Metanephros (tissue), 2 donors: Measurements from ENCODE around the gene HOXD3. TPM values are rescaled to one million over a fixed set of nuclear protein-coding genes. Genes with fewer than 3 reads are reported as not detected.

ENCODE experiments used
- small RNA-seq: library from RNA; depleted of rRNA; stranded (forward); fragments of <200 nt; gene quantifications from one replicate; pipeline ENCODE3, GENCODE V24; 2014; ENCODE audit warnings: low replicate concordance
- total RNA-seq: library from RNA; depleted of rRNA; stranded (reverse); fragments of >200 nt; gene quantifications from one replicate; pipeline ENCODE4 v1.2.3, GENCODE V29; 2014

The HOXD3 gene
- 74.7 TPM for total RNA-seq

DNA sequence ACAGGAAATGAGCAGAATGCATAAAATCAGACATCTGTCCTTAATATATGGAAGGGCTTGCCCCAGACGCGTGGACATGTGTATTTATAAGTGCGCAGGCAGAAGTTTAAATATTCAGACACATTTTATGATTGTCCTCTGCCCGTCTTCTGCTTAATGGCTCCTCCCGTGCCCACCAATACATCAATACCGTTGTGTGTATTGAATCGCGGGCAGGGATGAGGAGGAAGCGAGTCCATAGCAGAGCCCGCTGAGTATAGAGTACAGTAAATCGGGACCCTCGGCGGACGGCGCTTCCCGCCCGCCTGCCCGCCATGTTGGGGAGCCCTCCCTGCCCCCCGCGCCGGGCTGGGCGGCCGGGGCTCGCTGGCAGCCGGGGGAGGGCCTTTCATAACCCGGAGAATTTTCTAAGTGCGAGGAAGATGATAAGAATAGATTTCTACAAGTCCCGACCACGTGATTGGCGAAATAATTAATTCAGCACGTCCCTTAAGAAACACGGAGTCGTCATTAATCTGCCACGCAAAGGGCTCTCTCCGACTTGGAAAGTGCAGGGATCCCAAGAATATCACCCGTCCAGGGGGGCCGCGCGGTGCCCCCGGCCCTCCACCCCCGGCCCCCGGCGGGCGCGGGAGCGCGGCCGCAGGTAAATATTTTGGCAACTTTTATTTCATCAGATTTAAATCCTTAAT lies at the start of gene HOXD3:
Gene HOXD3 (plus strand): TSS at position 501 of the 692 bp plus-strand sequence. CDS start 11,808 bp downstream, outside the sequence.

DNA sequence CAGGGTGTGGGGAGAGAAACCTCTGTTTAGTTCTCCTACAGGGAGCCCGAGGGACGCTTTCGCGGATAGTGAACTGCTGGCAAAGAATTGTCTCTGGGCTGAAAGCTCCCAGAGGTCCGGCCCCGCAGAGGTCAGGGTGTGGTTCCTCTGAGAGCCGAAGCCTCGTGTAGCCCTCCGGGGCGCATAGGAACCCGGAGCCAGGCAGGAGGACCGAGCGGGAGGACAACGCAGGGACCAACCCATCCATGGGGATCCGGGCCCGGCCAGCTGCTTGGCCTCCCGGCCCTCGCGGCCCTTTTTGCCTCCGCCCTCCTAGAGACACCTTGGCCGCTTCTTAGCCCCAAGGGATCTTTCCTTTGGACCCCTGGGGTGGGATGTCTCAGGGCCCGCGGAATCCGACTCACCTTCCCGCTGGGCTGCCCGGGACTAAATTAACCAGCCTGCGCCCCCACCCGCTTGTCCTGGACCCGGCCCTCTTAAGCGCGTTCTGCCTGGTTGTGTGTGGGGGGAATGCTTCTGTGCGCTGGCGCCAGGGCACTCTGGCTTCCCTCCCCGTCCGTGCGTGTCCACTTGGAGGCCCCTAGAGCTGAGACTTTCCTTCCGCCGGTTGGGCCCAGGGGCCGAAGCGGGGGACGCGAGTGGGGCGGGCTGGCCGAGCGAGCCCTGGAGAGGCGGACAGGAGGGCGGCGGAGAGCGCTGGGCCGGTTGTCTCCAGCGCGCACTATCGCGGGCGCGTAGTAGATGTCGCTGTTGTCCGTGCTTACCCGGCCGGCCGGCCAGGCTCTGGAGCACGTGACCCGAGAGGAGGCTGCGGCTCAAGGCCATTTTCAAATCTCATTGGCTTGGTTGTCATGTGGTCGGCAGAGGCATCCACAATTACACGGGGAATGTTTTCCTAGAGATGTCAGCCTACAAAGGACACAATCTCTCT lies 41.0 kb upstream of the HOXD3 start, which contains the start of gene HOXD10:
Gene HOXD10 (plus strand): TSS at position 896 of the 931 bp plus-strand sequence. CDS start 56 bp downstream, outside the sequence.

DNA sequence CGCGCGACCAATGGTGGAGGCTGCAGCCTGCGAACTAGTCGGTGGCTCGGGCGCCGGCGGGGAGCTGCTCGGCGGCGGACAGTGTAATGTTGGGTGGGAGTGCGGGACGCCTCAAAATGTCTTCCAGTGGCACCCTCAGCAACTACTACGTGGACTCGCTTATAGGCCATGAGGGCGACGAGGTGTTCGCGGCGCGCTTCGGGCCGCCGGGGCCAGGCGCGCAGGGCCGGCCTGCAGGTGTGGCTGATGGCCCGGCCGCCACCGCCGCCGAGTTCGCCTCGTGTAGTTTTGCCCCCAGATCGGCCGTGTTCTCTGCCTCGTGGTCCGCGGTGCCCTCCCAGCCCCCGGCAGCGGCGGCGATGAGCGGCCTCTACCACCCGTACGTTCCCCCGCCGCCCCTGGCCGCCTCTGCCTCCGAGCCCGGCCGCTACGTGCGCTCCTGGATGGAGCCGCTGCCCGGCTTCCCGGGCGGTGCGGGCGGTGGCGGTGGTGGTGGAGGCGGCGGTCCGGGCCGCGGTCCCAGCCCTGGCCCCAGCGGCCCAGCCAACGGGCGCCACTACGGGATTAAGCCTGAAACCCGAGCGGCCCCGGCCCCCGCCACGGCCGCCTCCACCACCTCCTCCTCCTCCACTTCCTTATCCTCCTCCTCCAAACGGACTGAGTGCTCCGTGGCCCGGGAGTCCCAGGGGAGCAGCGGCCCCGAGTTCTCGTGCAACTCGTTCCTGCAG lies 34.3 kb upstream of the HOXD3 start, which contains the start of gene HOXD9:
Gene HOXD9 (plus strand): TSS at position 37 of the 728 bp plus-strand sequence. CDS start 50 bp downstream, at position 87.

DNA sequence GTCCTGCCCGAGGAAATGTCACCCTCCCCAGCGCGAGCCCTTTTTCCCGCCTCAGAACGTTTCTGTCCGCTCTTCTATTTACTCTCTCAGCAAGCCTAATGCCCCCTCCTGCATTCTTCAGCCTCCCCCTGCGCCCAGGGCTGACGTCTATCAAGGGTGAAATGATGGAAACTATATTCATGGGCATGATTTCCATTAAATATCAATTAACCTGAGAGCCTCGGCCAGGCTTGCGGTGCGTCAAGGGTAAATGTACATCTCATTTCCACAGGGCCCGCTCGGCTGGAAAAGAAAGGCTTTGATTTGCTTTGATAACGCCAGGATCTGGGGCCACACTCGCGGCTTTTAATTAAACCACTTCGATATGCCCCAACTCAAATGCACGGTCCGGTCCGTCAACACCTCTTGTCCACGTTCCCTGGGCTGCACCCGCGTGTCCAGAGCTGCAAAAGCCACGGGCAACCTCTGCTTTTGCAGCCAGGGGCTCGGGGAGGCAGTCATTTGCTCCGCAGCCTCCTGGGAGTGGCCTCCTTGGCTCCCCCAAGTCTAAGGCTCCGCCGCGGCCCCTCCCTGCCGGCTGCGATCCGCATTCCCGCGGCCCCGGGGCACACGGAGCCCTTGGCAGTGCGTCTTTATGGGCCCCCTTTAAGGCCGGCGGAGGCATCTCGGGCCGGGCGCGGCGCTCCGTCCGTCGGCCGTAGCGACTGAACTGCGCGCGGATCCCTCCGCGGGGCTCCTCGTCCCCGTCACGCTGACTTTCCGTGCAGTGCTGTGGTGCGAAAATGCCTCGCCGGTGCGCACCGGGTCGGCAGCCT lies 27.9 kb upstream of the HOXD3 start, which contains the start of gene HOXD8:
Gene HOXD8 (plus strand): TSS at position 724 of the 815 bp plus-strand sequence. CDS start 662 bp downstream, outside the sequence.

DNA sequence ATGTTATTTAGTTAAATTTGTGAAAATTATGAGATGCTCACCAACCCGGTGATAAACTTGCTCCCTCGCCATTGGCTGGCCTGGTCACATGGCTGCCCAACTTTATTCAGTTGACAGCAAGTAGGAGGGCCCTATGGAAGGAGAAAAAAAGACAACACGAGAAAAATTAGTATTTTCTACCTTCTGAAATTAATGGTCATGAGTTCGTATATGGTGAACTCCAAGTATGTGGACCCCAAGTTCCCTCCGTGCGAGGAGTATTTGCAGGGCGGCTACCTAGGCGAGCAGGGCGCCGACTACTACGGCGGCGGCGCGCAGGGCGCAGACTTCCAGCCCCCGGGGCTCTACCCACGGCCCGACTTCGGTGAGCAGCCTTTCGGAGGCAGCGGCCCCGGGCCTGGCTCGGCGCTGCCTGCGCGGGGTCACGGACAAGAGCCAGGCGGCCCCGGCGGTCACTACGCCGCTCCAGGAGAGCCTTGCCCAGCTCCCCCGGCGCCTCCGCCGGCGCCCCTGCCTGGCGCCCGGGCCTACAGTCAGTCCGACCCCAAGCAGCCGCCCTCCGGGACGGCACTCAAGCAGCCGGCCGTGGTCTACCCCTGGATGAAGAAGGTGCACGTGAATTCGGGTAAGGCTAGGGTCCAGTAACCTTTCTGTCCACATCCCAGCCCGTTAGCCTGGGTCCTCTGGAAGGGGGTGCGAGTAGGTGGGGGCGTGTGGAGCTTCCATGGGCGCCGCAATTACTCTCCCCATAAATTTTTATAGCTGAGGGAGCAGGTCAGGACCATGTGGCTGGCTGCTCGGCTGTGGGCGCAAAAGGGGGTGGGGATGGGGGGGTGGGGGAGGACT lies 5.4 kb upstream of the HOXD3 start, which contains the start of gene HOXD4:
Gene HOXD4 (plus strand): TSS at position 109 of the 846 bp plus-strand sequence. CDS start 84 bp downstream, at position 193.

DNA sequence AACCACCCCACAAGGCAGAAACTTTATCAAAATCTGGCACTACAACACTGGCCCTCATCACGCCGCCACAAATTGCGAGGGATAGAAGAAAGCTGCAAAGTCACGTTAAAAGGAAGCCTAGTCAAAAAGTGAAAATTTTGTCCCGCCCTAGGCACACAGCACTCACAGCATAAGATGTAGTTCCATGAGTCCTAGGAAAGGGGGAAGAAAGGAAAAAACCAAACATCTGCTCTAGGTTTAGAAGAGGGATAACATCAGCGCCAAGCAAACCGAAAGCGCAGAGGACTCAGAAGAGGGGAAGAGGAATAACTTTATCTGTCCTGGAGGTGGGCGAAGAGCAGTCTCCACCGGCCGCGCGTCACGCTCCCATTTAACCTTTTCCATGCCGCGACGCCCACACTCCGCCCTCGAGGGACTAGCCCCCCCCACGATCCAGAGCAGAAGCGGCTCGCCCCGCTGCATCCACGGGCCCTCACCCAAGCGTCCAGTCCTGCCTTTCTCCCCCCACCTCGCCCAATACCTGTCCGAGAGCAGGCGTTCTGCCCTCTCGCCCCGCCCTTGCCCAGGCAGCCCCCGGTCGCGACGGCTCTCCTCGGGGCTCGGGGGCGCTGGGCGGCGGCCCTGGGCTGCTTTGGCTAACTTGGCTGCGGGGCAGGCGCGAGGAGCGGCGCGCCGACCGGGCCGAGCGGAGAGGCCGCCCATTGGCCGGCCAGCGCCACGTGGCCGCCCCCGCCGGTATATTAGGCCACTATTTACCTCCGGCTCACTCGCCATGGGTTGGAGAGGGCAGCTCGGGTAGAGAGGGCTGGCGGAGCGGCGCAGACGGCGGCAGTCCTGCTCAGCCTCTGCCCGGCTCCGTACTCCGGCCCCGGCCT lies 31.0 kb downstream of the HOXD3 start, which contains the start of gene HOXD1:
Gene HOXD1 (plus strand): TSS at position 770 of the 875 bp plus-strand sequence. CDS start 134 bp downstream, outside the sequence.

Small RNA genes lying within 50 kb of the gene (small RNA-seq; reads per million reads assigned to genes)
- gene MIR10B = 204,125 reads per million, percentile 100 among the genes with 10 or more reads in this experiment

Other genes with a start within 250 kb of the HOXD3 start
- gene LNPK, start 155.0 kb upstream of the HOXD3 start, total RNA-seq = 29.4 TPM
- gene EVX2, start 73.3 kb upstream of the HOXD3 start, total RNA-seq = not detected
- gene HOXD13, start 64.6 kb upstream of the HOXD3 start, total RNA-seq = 0.06 TPM
- gene HOXD12, start 57.5 kb upstream of the HOXD3 start, total RNA-seq = 0.23 TPM
- 40.2 TPM for gene HOXD11, start 50.0 kb upstream of the HOXD3 start, total RNA-seq
- 86.1 TPM for gene HOXD10, start 40.5 kb upstream of the HOXD3 start, total RNA-seq
- gene HOXD9, start 34.6 kb upstream of the HOXD3 start, total RNA-seq = 50.0 TPM
- 69.9 TPM for gene HOXD8, start 27.6 kb upstream of the HOXD3 start, total RNA-seq
- gene HOXD4, start 5.8 kb upstream of the HOXD3 start, total RNA-seq = 48.2 TPM
- gene HOXD1, start 31.4 kb downstream of the HOXD3 start, total RNA-seq = 5.5 TPM
- 74.2 TPM for gene MTX2, start 112.1 kb downstream of the HOXD3 start, total RNA-seq